ENCODE results near the gene SOCS6. TPM values are rescaled to one million over a fixed set of nuclear protein-coding genes. Genes with fewer than 3 reads are reported as not detected.

The SOCS6 gene
- total RNA-seq, 1 experiment from 2014 or later, result 16.9 TPM

DNA sequence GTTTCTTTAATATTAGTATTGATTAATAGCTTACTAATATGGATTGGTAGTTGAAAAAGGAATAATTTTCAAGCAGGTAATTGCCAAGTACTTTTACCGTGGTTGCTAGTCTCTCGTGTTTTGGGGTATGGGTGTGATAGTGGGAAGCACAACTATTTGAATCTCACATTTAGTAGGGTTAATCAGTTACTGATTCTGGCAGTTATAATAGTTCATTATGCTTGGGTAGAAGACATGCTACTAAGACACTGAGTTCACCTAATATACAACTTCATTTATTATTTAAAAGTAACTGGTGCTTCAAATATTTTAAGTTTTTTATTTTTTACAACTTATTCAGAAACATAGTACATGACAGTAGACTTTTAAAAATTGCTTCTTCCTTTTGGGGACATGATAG, 33.5 kb downstream of the SOCS6 start:
- Mint-ChIP-seq H3K4me3 (ENCODE audit: unreplicated experiment) (no peak overlapping the region), H3K27me3 (ENCODE audit: insufficient read depth, unreplicated experiment) (no peaks in the 10 kb centered on the region), H3K4me1 (ENCODE audit: insufficient read depth, unreplicated experiment) (peaks cover 5% of the 10 kb centered on the region), H3K36me3 (ENCODE audit: insufficient read depth, unreplicated experiment) (peaks cover 18% of the 10 kb centered on the region), H3K9me3 (ENCODE audit: unreplicated experiment) (no peaks in the 10 kb centered on the region), H3K27ac (ENCODE audit: low read depth, unreplicated experiment) (no peak overlapping the region)
- no peak for DNase-seq (ENCODE audit: unreplicated experiment)
- POLR2A ChIA-PET, result no interaction called here
- BruUV-seq (replicated peaks), result no TSS peak
- TF ChIP-seq, protein P1, sequence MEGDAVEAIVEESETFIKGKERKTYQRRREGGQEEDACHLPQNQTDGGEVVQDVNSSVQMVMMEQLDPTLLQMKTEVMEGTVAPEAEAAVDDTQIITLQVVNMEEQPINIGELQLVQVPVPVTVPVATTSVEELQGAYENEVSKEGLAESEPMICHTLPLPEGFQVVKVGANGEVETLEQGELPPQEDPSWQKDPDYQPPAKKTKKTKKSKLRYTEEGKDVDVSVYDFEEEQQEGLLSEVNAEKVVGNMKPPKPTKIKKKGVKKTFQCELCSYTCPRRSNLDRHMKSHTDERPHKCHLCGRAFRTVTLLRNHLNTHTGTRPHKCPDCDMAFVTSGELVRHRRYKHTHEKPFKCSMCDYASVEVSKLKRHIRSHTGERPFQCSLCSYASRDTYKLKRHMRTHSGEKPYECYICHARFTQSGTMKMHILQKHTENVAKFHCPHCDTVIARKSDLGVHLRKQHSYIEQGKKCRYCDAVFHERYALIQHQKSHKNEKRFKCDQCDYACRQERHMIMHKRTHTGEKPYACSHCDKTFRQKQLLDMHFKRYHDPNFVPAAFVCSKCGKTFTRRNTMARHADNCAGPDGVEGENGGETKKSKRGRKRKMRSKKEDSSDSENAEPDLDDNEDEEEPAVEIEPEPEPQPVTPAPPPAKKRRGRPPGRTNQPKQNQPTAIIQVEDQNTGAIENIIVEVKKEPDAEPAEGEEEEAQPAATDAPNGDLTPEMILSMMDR (IDR thresholded peaks at IDR 0.05; ENCODE audit: unreplicated experiment), result no peak
- CTCF ChIA-PET, result no interaction called here
- intact Hi-C loops (cut with micrococcal nuclease), result no loop called here

DNA sequence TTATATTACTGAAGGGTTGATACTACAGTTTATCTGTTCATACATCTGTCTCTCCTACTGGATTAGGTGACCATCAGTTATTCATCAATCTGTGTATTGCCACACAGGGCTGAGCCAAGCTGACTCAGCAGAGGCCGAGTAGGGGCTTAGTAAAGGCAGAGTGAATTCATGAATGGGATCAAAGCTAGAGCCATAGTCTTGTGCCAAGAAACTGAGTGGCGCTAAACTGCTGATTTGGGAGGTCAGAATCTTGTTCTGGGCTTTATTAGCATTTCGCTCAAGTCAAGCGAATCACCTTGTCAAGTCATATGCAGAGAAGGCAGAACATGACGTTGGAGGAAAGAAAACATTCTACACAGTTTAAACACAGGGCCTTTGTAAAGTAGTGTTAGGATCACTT, 34.1 kb downstream of the SOCS6 start:
- Mint-ChIP-seq H3K4me1 (ENCODE audit: insufficient read depth, unreplicated experiment) (peaks cover 5% of the 10 kb centered on the region), H3K9me3 (ENCODE audit: unreplicated experiment) (no peaks in the 10 kb centered on the region), H3K27ac (ENCODE audit: low read depth, unreplicated experiment) (peak overlapping the region; percentile 27), H3K4me3 (ENCODE audit: unreplicated experiment) (no peak overlapping the region), H3K36me3 (ENCODE audit: insufficient read depth, unreplicated experiment) (peaks cover 20% of the 10 kb centered on the region), H3K27me3 (ENCODE audit: insufficient read depth, unreplicated experiment) (no peaks in the 10 kb centered on the region)
- TF ChIP-seq, protein P1 (IDR thresholded peaks at IDR 0.05; ENCODE audit: unreplicated experiment), result no peak
- CTCF ChIA-PET, result no interaction called here
- DNase-seq (ENCODE audit: unreplicated experiment), result peak; percentile 23
- BruUV-seq (replicated peaks), result no TSS peak
- intact Hi-C loops (cut with micrococcal nuclease), result no loop called here
- POLR2A ChIA-PET, result interaction anchor here (0.7 to 1.7 kb wide), 2 partner anchors 12 to 22 kb away, joined by 4 read pairs; no protein-coding TSS in a partner anchor

DNA sequence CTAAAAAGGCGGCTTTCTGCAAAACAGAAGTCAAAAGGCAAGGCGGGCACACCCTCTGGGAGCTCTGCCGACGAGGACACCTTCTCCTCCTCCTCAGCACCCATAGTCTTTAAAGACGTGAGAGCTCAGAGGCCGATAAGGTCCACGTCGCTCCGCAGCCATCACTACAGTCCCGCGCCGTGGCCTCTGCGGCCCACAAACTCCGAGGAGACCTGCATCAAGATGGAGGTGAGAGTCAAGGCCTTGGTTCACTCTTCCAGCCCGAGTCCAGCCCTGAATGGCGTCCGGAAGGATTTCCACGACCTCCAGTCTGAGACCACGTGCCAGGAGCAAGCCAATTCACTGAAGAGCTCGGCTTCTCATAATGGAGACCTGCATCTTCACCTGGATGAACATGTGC, 36.1 kb downstream of the SOCS6 start:
- POLR2A ChIA-PET, result interaction anchor here (1.4 to 1.7 kb wide), 2 partner anchors 10 kb away, joined by 4 to 5 read pairs; no protein-coding TSS in a partner anchor
- intact Hi-C loops (cut with micrococcal nuclease), result no loop called here

DNA sequence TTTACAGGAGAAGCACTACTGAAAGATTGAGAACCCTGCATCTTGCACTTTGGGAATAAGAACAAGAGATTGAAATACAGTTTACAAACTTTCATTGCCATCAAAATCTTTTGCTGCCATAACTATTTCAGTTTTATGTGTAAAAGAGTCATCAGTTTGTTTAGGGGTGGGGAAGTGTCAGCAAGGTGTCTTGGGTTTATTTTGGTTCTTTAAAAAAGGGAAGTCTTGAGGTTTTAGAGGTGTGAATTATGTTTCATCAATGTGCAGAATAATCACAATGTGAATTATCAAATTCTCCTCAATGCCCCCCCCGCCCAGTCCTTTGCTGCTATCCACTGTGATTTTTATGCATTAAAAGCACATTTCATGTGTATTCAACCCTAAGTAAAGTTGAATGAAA, 37.4 kb downstream of the SOCS6 start:
- no peak for DNase-seq (ENCODE audit: unreplicated experiment)
- TF ChIP-seq, protein P1 (IDR thresholded peaks at IDR 0.05; ENCODE audit: unreplicated experiment), result no peak
- Mint-ChIP-seq H3K4me1 (ENCODE audit: insufficient read depth, unreplicated experiment) (peaks cover 11% of the 10 kb centered on the region), H3K9me3 (ENCODE audit: unreplicated experiment) (no peaks in the 10 kb centered on the region), H3K27ac (ENCODE audit: low read depth, unreplicated experiment) (no peak overlapping the region), H3K4me3 (ENCODE audit: unreplicated experiment) (no peak overlapping the region), H3K27me3 (ENCODE audit: insufficient read depth, unreplicated experiment) (no peaks in the 10 kb centered on the region), H3K36me3 (ENCODE audit: insufficient read depth, unreplicated experiment) (peaks cover 25% of the 10 kb centered on the region)
- BruUV-seq (replicated peaks), result no TSS peak
- intact Hi-C loops (cut with micrococcal nuclease), result no loop called here
- ChIA-PET CTCF (interaction anchor here (0.6 kb wide), 1 partner anchor 798 kb away, joined by 3 read pairs; no protein-coding TSS in a partner anchor), POLR2A (no interaction called here)

More for the DNA sequence above, 36.1 kb downstream of the SOCS6 start:
- Mint-ChIP-seq H3K9me3 (ENCODE audit: unreplicated experiment) (no peaks in the 10 kb centered on the region), H3K36me3 (ENCODE audit: insufficient read depth, unreplicated experiment) (peaks cover 20% of the 10 kb centered on the region), H3K4me1 (ENCODE audit: insufficient read depth, unreplicated experiment) (peaks cover 11% of the 10 kb centered on the region), H3K4me3 (ENCODE audit: unreplicated experiment) (no peak overlapping the region), H3K27me3 (ENCODE audit: insufficient read depth, unreplicated experiment) (no peaks in the 10 kb centered on the region), H3K27ac (ENCODE audit: low read depth, unreplicated experiment) (no peak overlapping the region)
- no peak for DNase-seq (ENCODE audit: unreplicated experiment)
- TF ChIP-seq, protein P1 (IDR thresholded peaks at IDR 0.05; ENCODE audit: unreplicated experiment), result no peak
- no TSS peak for BruUV-seq (replicated peaks)
- CTCF ChIA-PET, result interaction anchor here (1.0 kb wide), 1 partner anchor 128 kb away, joined by 3 read pairs; no protein-coding TSS in a partner anchor
